IPS-NIHi11 (cell line): ENCODE data around the gene MTIF3.
A peak's percentile ranks its signal among the peaks of the same experiment; 100 is the strongest.

Source experiments
- DNase-seq: peaks from one replicate; pipeline ENCODE4 v3.0.0; 2012; ENCODE audit warnings: mixed read lengths, low spot score

Gene MTIF3

GRCh38 chr13:27449936-27450828 is at the start of gene MTIF3:
Gene MTIF3, minus strand, starts transcription at chr13:27450564. Its CDS starts 10,116 bp downstream, at chr13:27440448.
- peak; percentile 89 for DNase-seq

GRCh38 chr13:27497563-27498230 is 47.3 kb upstream of the MTIF3 start:
- no peak for DNase-seq

GRCh38 chr13:27496536-27497273 is 46.3 kb upstream of the MTIF3 start:
- no peak for DNase-seq

- no peak for DNase-seq
Observed at GRCh38 chr13:27496006-27496405, 45.6 kb upstream of the MTIF3 start.

- no peak for DNase-seq
Observed at GRCh38 chr13:27495551-27495950, 45.2 kb upstream of the MTIF3 start.

- DNase-seq = no peak
Observed at GRCh38 chr13:27493981-27494380, 43.6 kb upstream of the MTIF3 start.

GRCh38 chr13:27489456-27489855 is 39.1 kb upstream of the MTIF3 start:
- DNase-seq = no peak

- DNase-seq = no peak
Observed at GRCh38 chr13:27487776-27488175, 37.4 kb upstream of the MTIF3 start.

- no peak for DNase-seq
Observed at GRCh38 chr13:27483421-27483820, 33.1 kb upstream of the MTIF3 start.

GRCh38 chr13:27482983-27483382 is 32.6 kb upstream of the MTIF3 start:
- no peak for DNase-seq

- DNase-seq = peak; percentile 89
Observed at GRCh38 chr13:27481766-27482165, 31.4 kb upstream of the MTIF3 start.

GRCh38 chr13:27476943-27477703 is 26.8 kb upstream of the MTIF3 start:
- no peak for DNase-seq

GRCh38 chr13:27474751-27475268 is 24.4 kb upstream of the MTIF3 start:
- no peak for DNase-seq

GRCh38 chr13:27472941-27473340 is 22.6 kb upstream of the MTIF3 start:
- DNase-seq = no peak

GRCh38 chr13:27472441-27472840 is 22.1 kb upstream of the MTIF3 start:
- DNase-seq = no peak

GRCh38 chr13:27470075-27470820 is 19.9 kb upstream of the MTIF3 start:
- no peak for DNase-seq

- no peak for DNase-seq
Observed at GRCh38 chr13:27466513-27466912, 16.1 kb upstream of the MTIF3 start.

GRCh38 chr13:27465611-27466010 is 15.2 kb upstream of the MTIF3 start:
- DNase-seq = no peak

- no peak for DNase-seq
Observed at GRCh38 chr13:27463500-27463899, 13.1 kb upstream of the MTIF3 start.

- no peak for DNase-seq
Observed at GRCh38 chr13:27461940-27462584, 11.7 kb upstream of the MTIF3 start.
